OCI-LY3 (cell line): ENCODE measurements around the gene BPIFB6.

ENCODE experiments used
- H2AFZ ChIP-seq: fragments of 200-600, 300-600 bp; shearing (Covaris generic); 2 replicates; pipeline ENCODE4 v1.6.0; 2014; ENCODE audit warnings: antibody characterized with exemption, low read depth, low read length
- H3K27ac ChIP-seq: fragments of 200-600, 300-600 bp; sonication (generic); 2 replicates; pipeline ENCODE4 v1.5.1; 2014; ENCODE audit warnings: mild to moderate bottlenecking, low read length, moderate library complexity, mixed read lengths
- H3K27me3 ChIP-seq: fragments of 200-600, 300-600 bp; sonication (generic); 2 replicates; pipeline ENCODE4 v1.6.1; 2014; ENCODE audit warnings: low read depth, low read length, mixed read lengths
- H3K36me3 ChIP-seq: fragments of 200-600, 300-600 bp; sonication (generic); replicated peaks from 2 replicates; pipeline ENCODE3; 2014; ENCODE audit warnings: low read depth, low read length, mixed read lengths
- H3K4me1 ChIP-seq: fragments of 300-600, 200-600 bp; sonication (generic); 2 replicates; pipeline ENCODE4 v1.6.1; 2014; ENCODE audit warnings: low read length, mixed read lengths
- H3K4me2 ChIP-seq: fragments of 200-600, 300-600 bp; sonication (generic); 2 replicates; pipeline ENCODE4 v1.6.1; 2014; ENCODE audit warnings: low read length, mixed read lengths
- H3K4me3 ChIP-seq: fragments of 300-600, 200-600 bp; sonication (generic); 2 replicates; pipeline ENCODE4 v1.5.1; 2014; ENCODE audit warnings: antibody characterized with exemption, mild to moderate bottlenecking, low read length, moderate library complexity
- H3K79me2 ChIP-seq: fragments of 300-600, 200-600 bp; shearing (Covaris generic); 2 replicates; pipeline ENCODE4 v1.6.1; 2014; ENCODE audit warnings: mild to moderate bottlenecking, low read length, mixed read lengths
- H3K9ac ChIP-seq: fragments of 300-600, 200-600 bp; shearing (Covaris generic); 2 replicates; pipeline ENCODE4 v1.6.0; 2014; ENCODE audit warnings: mild to moderate bottlenecking, low read length, moderate library complexity
- H3K9me3 ChIP-seq: fragments of 200-600, 300-600 bp; shearing (Covaris generic); 2 replicates; pipeline ENCODE4 v1.6.1; 2014; ENCODE audit warnings: low read length, mixed read lengths; ENCODE audit not compliant: insufficient read depth
- H4K20me1 ChIP-seq: fragments of 200-600, 300-600 bp; sonication (generic); 2 replicates; pipeline ENCODE4 v1.6.1; 2016; ENCODE audit warnings: low read length, mixed read lengths; ENCODE audit not compliant: insufficient read depth
- CTCF ChIP-seq: fragments of 200-600, 300-600 bp; sonication (generic); IDR thresholded peaks from 2 replicates; pipeline ENCODE4 v1.5.1; 2014; ENCODE audit warnings: antibody characterized with exemption, low read length, low read depth
- EZH2phosphoT487 ChIP-seq: fragments of 200-600 bp; shearing (Covaris generic); IDR thresholded peaks from 2 replicates; pipeline ENCODE4 v1.6.1; 2018; ENCODE audit warnings: antibody characterized with exemption, mixed run types, low read depth

BPIFB6 gene

GRCh38 chr20:33064572-33065287, 33.3 kb downstream of the BPIFB6 start:
- H3K4me3 ChIP-seq, result no peak overlapping the region
- no peak overlapping the region for H3K27ac ChIP-seq
- H3K4me2 ChIP-seq, result no peak overlapping the region
- no peak for TF ChIP-seq EZH2phosphoT487
- H3K4me1 ChIP-seq, result no peaks in the 10 kb centered on the region
- no peaks in the 10 kb centered on the region for H3K9me3 ChIP-seq
- H3K79me2 ChIP-seq, result no peaks in the 10 kb centered on the region
- H4K20me1 ChIP-seq, result no peaks in the 10 kb centered on the region
- H3K36me3 ChIP-seq, result no peaks in the 10 kb centered on the region
- H3K9ac ChIP-seq, result no peak overlapping the region
- H3K27me3 ChIP-seq, result no peaks in the 10 kb centered on the region
- no peak overlapping the region for H2AFZ ChIP-seq

GRCh38 chr20:33065785-33066184, 34.3 kb downstream of the BPIFB6 start:
- H3K27ac ChIP-seq, result no peak overlapping the region
- TF ChIP-seq CTCF, result no peak
- TF ChIP-seq EZH2phosphoT487, result no peak
- H3K4me3 ChIP-seq, result no peak overlapping the region
- no peaks in the 10 kb centered on the region for H4K20me1 ChIP-seq
- H3K27me3 ChIP-seq, result no peaks in the 10 kb centered on the region
- H3K36me3 ChIP-seq, result no peaks in the 10 kb centered on the region
- H2AFZ ChIP-seq, result no peak overlapping the region
- no peak overlapping the region for H3K9ac ChIP-seq
- no peaks in the 10 kb centered on the region for H3K79me2 ChIP-seq
- no peaks in the 10 kb centered on the region for H3K9me3 ChIP-seq
- no peak overlapping the region for H3K4me2 ChIP-seq
- H3K4me1 ChIP-seq, result no peaks in the 10 kb centered on the region

GRCh38 chr20:33067806-33068205, 36.4 kb downstream of the BPIFB6 start:
- Histone ChIP-seq H3K4me2 (no peak overlapping the region), H3K4me1 (no peaks in the 10 kb centered on the region), H3K79me2 (no peaks in the 10 kb centered on the region), H3K9me3 (no peaks in the 10 kb centered on the region), H3K27me3 (0 out of 2 replicates have a peak, but pooled peaks cover 7% of the 10 kb centered on the region), H3K36me3 (no peaks in the 10 kb centered on the region), H3K4me3 (no peak overlapping the region), H4K20me1 (no peaks in the 10 kb centered on the region), H2AFZ (no peak overlapping the region), H3K9ac (no peak overlapping the region), H3K27ac (no peak overlapping the region)
- TF ChIP-seq EZH2phosphoT487, result no peak
- TF ChIP-seq CTCF, result no peak

GRCh38 chr20:33068251-33068939, 36.9 kb downstream of the BPIFB6 start:
- Histone ChIP-seq H3K4me1 (no peaks in the 10 kb centered on the region), H3K9ac (no peak overlapping the region), H3K4me2 (no peak overlapping the region), H3K9me3 (no peaks in the 10 kb centered on the region), H2AFZ (no peak overlapping the region), H3K79me2 (no peaks in the 10 kb centered on the region), H3K27me3 (peaks cover 13% of the 10 kb centered on the region; the same call in 1 of the 2 replicates), H4K20me1 (no peaks in the 10 kb centered on the region), H3K4me3 (no peak overlapping the region), H3K36me3 (no peaks in the 10 kb centered on the region), H3K27ac (no peak overlapping the region)
- no peak for TF ChIP-seq CTCF
- no peak for TF ChIP-seq EZH2phosphoT487
